HepG2 (cell line): ENCODE data around the gene TAT. TPM values are rescaled to one million over a fixed set of nuclear protein-coding genes. Genes with fewer than 3 reads are reported as not detected.
A peak's percentile ranks its signal among the peaks of the same experiment; 100 is the strongest.

Source experiments
- CHD4 ChIP-seq: fragments of 200-600 bp; sonication (generic); IDR thresholded peaks from 2 replicates; pipeline ENCODE4 v1.7.0; 2017; ENCODE audit warnings: mild to moderate bottlenecking, low read length, borderline replicate concordance
- ELF3 ChIP-seq: IDR thresholded peaks from 2 replicates; pipeline ENCODE4 v1.6.1; 2016; ENCODE audit warnings: missing genetic modification reagents, missing compliant biosample characterization
- GFI1 ChIP-seq: sonication (generic); formaldehyde crosslinking; IDR thresholded peaks from 2 replicates; pipeline ENCODE4 v1.5.0; 2020; ENCODE audit warnings: missing genetic modification reagents, mild to moderate bottlenecking, borderline replicate concordance
- HMG20A ChIP-seq: IDR thresholded peaks from 2 replicates; pipeline ENCODE4 v1.6.1; 2016; ENCODE audit warnings: borderline replicate concordance
- SETDB1 ChIP-seq: sonication (generic); formaldehyde crosslinking; IDR thresholded peaks from 2 replicates; pipeline ENCODE4 v1.5.1; 2020; ENCODE audit warnings: missing genetic modification reagents, mild to moderate bottlenecking, borderline replicate concordance
- SIN3A ChIP-seq: IDR thresholded peaks from 2 replicates; pipeline ENCODE4 v1.6.1; 2011; ENCODE audit warnings: low read depth, mild to moderate bottlenecking, control low read depth, low read length, borderline replicate concordance
- SRSF1 ChIP-seq: fragments of 200-400 bp; formaldehyde crosslinking; optimal IDR thresholded peaks from 2 replicates; pipeline ENCODE3; 2017; ENCODE audit warnings: mild to moderate bottlenecking, low read depth, low read length, moderate library complexity
- ZNF564 ChIP-seq: sonication (generic); formaldehyde crosslinking; IDR thresholded peaks from 2 replicates; pipeline ENCODE4 v1.8.1; 2023; ENCODE audit warnings: mild to moderate bottlenecking, missing genetic modification reagents
- ZNF749 ChIP-seq: sonication (generic); formaldehyde crosslinking; IDR thresholded peaks from 2 replicates; pipeline ENCODE4 v1.8.0; 2022; ENCODE audit warnings: mild to moderate bottlenecking, missing genetic modification reagents, moderate library complexity, borderline replicate concordance
- ZSCAN20 ChIP-seq: sonication (generic); formaldehyde crosslinking; IDR thresholded peaks from 2 replicates; pipeline ENCODE4 v1.4.0; 2020; ENCODE audit warnings: missing genetic modification reagents, mild to moderate bottlenecking, borderline replicate concordance
- polyA plus RNA-seq, 8 experiments: library from polyadenylated mRNA; depleted of rRNA in 3 of 8; stranded (reverse) in 7 of 8; unstranded in 1 of 8; fragments of >200 nt; fragmentation: Illumina TruSeq in 4 of 8; extraction: Trizol in 4 of 8; gene quantifications; 2 replicates each; pipeline versions ENCODE4 v1.2.1 to v1.2.3, GENCODE V29; 2011 to 2016; ENCODE audit warnings: low read depth in 4 of 8, missing spikeins in 1 of 8, mixed read lengths in 1 of 8; ENCODE audit not compliant: insufficient read depth in 1 of 8
- total RNA-seq, 5 experiments: library from RNA; depleted of rRNA; stranded (reverse); fragments of >200 nt; fragmentation: Illumina TruSeq; extraction: Trizol; gene quantifications; 2 replicates each; pipeline ENCODE4 v1.2.3, GENCODE V29; 2016; ENCODE audit warnings: low read depth in 1 of 5
- TF ChIP-seq, protein P1 (sequence below): sonication (generic); formaldehyde crosslinking; IDR thresholded peaks from 2 replicates; pipeline ENCODE4 v1.4.0; 2020; ENCODE audit warnings: missing genetic modification reagents
- TF ChIP-seq, protein P2 (sequence below): sonication (generic); formaldehyde crosslinking; IDR thresholded peaks from 2 replicates; pipeline ENCODE4 v1.4.0; 2020; ENCODE audit warnings: missing genetic modification reagents
- TF ChIP-seq, protein P3 (sequence below): sonication (generic); formaldehyde crosslinking; IDR thresholded peaks from 2 replicates; pipeline ENCODE4 v1.8.1; 2023; ENCODE audit warnings: mild to moderate bottlenecking, missing genetic modification reagents
- TF ChIP-seq, protein P4 (sequence below): sonication (generic); formaldehyde crosslinking; IDR thresholded peaks from 2 replicates; pipeline ENCODE4 v1.4.0; 2020; ENCODE audit warnings: missing genetic modification reagents
- TF ChIP-seq, protein P5 (sequence below): sonication (generic); formaldehyde crosslinking; conservative IDR thresholded peaks from 2 replicates; pipeline ENCODE4 v1.8.0; 2022; ENCODE audit warnings: missing genetic modification reagents
- TF ChIP-seq, protein P6 (sequence below), 2 experiments: fragments of 450-650 bp in 1 of 2; sonication (generic) in 1 of 2; formaldehyde crosslinking; IDR thresholded peaks; 2 replicates each; pipeline versions ENCODE4 v1.5.0 to v1.8.0; 2020 to 2022; ENCODE audit warnings: mild to moderate bottlenecking in 1 of 2, missing genetic modification reagents in 1 of 2
- TF ChIP-seq, protein P7 (sequence below): sonication (generic); formaldehyde crosslinking; conservative IDR thresholded peaks from 2 replicates; pipeline ENCODE4 v1.4.0; 2020; ENCODE audit warnings: missing genetic modification reagents

The TAT gene
- total and polyA plus RNA-seq, 2 of the 13 experiments (the other 11 are each of a cell fraction or from before 2014, with no cell fraction given): 1.6 to 5.8 TPM

DNA sequence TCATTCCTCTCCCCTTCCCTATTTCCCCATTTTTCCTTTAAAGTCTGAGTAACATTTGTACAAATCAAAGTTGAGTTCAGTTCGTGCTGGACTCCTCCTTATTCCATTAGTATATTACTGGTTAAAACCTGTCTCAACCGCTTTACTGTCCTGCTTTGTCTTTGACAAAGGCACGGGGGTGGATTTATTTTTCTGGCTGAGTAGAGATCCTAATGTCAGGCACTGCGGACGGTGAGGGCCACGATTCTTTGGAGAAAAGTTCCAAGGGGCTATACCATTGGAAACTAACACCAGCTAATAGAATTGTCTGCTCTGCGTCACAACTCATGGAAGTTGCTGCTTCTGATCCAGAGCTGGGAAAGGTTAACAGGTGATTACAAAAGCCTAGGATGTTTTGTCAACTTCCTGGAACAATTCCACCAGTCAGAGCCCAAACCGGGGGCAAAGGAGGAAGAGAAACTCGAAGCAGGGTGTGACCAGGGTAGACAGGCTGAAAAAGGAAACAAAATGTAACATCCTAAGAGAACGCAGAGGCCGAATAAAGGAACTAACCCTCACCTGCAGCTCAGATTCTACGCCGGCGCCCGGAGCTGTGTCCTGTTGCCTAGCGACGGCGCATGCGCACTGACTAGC, 12.4 kb downstream of the TAT start (continued):
- TF ChIP-seq SIN3A: peak; percentile 84; the same call in 1 of the 2 replicates
- TF ChIP-seq, protein P1, sequence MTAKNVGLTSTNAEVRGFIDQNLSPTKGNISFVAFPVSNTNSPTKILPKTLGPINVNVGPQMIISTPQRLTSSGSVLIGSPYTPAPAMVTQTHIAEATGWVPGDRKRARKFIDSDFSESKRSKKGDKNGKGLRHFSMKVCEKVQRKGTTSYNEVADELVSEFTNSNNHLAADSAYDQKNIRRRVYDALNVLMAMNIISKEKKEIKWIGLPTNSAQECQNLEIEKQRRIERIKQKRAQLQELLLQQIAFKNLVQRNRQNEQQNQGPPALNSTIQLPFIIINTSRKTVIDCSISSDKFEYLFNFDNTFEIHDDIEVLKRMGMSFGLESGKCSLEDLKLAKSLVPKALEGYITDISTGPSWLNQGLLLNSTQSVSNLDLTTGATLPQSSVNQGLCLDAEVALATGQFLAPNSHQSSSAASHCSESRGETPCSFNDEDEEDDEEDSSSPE (CRISPR knock-in tag): no peak
- TF ChIP-seq, protein P2, sequence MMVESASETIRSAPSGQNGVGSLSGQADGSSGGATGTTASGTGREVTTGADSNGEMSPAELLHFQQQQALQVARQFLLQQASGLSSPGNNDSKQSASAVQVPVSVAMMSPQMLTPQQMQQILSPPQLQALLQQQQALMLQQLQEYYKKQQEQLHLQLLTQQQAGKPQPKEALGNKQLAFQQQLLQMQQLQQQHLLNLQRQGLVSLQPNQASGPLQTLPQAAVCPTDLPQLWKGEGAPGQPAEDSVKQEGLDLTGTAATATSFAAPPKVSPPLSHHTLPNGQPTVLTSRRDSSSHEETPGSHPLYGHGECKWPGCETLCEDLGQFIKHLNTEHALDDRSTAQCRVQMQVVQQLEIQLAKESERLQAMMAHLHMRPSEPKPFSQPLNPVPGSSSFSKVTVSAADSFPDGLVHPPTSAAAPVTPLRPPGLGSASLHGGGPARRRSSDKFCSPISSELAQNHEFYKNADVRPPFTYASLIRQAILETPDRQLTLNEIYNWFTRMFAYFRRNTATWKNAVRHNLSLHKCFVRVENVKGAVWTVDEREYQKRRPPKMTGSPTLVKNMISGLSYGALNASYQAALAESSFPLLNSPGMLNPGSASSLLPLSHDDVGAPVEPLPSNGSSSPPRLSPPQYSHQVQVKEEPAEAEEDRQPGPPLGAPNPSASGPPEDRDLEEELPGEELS (CRISPR knock-in tag): no peak
- TF ChIP-seq ZNF564: no peak
- TF ChIP-seq, protein P3, sequence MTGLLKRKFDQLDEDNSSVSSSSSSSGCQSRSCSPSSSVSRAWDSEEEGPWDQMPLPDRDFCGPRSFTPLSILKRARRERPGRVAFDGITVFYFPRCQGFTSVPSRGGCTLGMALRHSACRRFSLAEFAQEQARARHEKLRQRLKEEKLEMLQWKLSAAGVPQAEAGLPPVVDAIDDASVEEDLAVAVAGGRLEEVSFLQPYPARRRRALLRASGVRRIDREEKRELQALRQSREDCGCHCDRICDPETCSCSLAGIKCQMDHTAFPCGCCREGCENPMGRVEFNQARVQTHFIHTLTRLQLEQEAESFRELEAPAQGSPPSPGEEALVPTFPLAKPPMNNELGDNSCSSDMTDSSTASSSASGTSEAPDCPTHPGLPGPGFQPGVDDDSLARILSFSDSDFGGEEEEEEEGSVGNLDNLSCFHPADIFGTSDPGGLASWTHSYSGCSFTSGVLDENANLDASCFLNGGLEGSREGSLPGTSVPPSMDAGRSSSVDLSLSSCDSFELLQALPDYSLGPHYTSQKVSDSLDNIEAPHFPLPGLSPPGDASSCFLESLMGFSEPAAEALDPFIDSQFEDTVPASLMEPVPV (CRISPR knock-in tag): no peak
- TF ChIP-seq, protein P4, sequence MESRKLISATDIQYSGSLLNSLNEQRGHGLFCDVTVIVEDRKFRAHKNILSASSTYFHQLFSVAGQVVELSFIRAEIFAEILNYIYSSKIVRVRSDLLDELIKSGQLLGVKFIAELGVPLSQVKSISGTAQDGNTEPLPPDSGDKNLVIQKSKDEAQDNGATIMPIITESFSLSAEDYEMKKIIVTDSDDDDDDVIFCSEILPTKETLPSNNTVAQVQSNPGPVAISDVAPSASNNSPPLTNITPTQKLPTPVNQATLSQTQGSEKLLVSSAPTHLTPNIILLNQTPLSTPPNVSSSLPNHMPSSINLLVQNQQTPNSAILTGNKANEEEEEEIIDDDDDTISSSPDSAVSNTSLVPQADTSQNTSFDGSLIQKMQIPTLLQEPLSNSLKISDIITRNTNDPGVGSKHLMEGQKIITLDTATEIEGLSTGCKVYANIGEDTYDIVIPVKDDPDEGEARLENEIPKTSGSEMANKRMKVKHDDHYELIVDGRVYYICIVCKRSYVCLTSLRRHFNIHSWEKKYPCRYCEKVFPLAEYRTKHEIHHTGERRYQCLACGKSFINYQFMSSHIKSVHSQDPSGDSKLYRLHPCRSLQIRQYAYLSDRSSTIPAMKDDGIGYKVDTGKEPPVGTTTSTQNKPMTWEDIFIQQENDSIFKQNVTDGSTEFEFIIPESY: no peak
- TF ChIP-seq, protein P5, sequence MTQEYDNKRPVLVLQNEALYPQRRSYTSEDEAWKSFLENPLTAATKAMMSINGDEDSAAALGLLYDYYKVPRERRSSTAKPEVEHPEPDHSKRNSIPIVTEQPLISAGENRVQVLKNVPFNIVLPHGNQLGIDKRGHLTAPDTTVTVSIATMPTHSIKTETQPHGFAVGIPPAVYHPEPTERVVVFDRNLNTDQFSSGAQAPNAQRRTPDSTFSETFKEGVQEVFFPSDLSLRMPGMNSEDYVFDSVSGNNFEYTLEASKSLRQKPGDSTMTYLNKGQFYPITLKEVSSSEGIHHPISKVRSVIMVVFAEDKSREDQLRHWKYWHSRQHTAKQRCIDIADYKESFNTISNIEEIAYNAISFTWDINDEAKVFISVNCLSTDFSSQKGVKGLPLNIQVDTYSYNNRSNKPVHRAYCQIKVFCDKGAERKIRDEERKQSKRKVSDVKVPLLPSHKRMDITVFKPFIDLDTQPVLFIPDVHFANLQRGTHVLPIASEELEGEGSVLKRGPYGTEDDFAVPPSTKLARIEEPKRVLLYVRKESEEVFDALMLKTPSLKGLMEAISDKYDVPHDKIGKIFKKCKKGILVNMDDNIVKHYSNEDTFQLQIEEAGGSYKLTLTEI (CRISPR knock-in tag): no peak
- TF ChIP-seq GFI1 (CRISPR knock-in tag): no peak; the same call in 1 of the 2 replicates
- TF ChIP-seq, protein P6, sequence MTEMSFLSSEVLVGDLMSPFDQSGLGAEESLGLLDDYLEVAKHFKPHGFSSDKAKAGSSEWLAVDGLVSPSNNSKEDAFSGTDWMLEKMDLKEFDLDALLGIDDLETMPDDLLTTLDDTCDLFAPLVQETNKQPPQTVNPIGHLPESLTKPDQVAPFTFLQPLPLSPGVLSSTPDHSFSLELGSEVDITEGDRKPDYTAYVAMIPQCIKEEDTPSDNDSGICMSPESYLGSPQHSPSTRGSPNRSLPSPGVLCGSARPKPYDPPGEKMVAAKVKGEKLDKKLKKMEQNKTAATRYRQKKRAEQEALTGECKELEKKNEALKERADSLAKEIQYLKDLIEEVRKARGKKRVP (CRISPR knock-in tag; IDR thresholded peaks at IDR 0.05): 0 out of 4 replicates have a peak, but pooled peaks of 1 of the 2 experiments have one; percentile 14
- 0 out of 2 replicates have a peak, but pooled peaks have one; percentile 4 for TF ChIP-seq ELF3
- TF ChIP-seq ZSCAN20 (CRISPR knock-in tag): no peak
- no peak for TF ChIP-seq HMG20A
- no peak for TF ChIP-seq SETDB1 (CRISPR knock-in tag)
- TF ChIP-seq, protein P7, sequence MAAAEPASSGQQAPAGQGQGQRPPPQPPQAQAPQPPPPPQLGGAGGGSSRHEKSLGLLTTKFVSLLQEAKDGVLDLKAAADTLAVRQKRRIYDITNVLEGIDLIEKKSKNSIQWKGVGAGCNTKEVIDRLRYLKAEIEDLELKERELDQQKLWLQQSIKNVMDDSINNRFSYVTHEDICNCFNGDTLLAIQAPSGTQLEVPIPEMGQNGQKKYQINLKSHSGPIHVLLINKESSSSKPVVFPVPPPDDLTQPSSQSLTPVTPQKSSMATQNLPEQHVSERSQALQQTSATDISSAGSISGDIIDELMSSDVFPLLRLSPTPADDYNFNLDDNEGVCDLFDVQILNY: no peak
- 0 out of 2 replicates have a peak, but pooled peaks have one; percentile 4 for TF ChIP-seq CHD4
- no peak for TF ChIP-seq SRSF1
- no peak for TF ChIP-seq ZNF749 (CRISPR knock-in tag)
